ENCODE data around the gene MT1M. TPM values are rescaled to one million over a fixed set of nuclear protein-coding genes. Genes with fewer than 3 reads are reported as not detected.

The MT1M gene
- total and polyA plus RNA-seq, 12 donors = 0.44 to 50.3 (median 9.3) TPM

GRCh38 chr16:56657555-56658326 lies 25.3 kb downstream of the MT1M start, which contains the start of gene MT1F:
MT1F (plus strand) TSS chr16:56657959; CDS start chr16:56658059, 100 bp downstream.
- Histone ChIP-seq H3K4me3 (peak within 1 kb of the TSS in 2 of 4 donors; percentile 18 to 79), H3K27ac (peak within 1 kb of the TSS; percentile 27 to 96 (median 60)), H3K9me3 (replicated peaks in 1 of 3) (no peaks in the 10 kb centered on the region), H3K27me3 (no peaks in the 10 kb centered on the region), H3K4me1 (replicated peaks in 1 of 2) (peaks cover 3 to 15% of the 10 kb centered on the region in 2 donors), H3K36me3 (replicated peaks in 1 of 2) (no peaks in the 10 kb centered on the region)
- 0 to 1% (median 0%) methylated on average over 12 to 46 of the region's 46 CpGs for WGBS, 4 donors
- TF ChIP-seq CTCF (IDR thresholded peaks at IDR 0.05) (no peak), POLR2A (IDR thresholded peaks at IDR 0.05) (peak; percentile 17 to 65)
- DNase-seq = peak; percentile 91 to 98 (median 96)
- intact Hi-C loops (cut with DNase I) = no loop called here

- TF ChIP-seq CTCF (IDR thresholded peaks at IDR 0.05) (no peak), POLR2A (IDR thresholded peaks at IDR 0.05) (no peak)
- 45 to 50% (median 47%) methylated on average over 6 to 10 of the region's 10 CpGs for whole genome bisulfite sequencing, 4 donors
- Histone ChIP-seq H3K9me3 (replicated peaks in 1 of 3) (no peaks in the 10 kb centered on the region), H3K4me3 (peak overlapping the region in 1 of 4 donors; percentile 79), H3K27ac (peak overlapping the region in 3 of 5 donors; percentile 60 to 96 (median 83)), H3K27me3 (no peaks in the 10 kb centered on the region), H3K36me3 (replicated peaks in 1 of 2) (no peaks in the 10 kb centered on the region), H3K4me1 (replicated peaks in 1 of 2) (peaks cover 3 to 15% of the 10 kb centered on the region in 2 donors)
- no peak for DNase-seq
- intact Hi-C loops (cut with DNase I) = no loop called here
Observed at GRCh38 chr16:56658327-56658875, 25.9 kb downstream of the MT1M start.

GRCh38 chr16:56662357-56663354 lies 30.2 kb downstream of the MT1M start:
- no peak for DNase-seq
- Histone ChIP-seq H3K27ac (no peak overlapping the region), H3K36me3 (replicated peaks in 1 of 2) (no peaks in the 10 kb centered on the region), H3K4me1 (replicated peaks in 1 of 2) (peaks cover 3 to 9% of the 10 kb centered on the region in 2 donors), H3K27me3 (no peaks in the 10 kb centered on the region), H3K9me3 (replicated peaks in 1 of 3) (no peaks in the 10 kb centered on the region), H3K4me3 (no peak overlapping the region)
- TF ChIP-seq POLR2A (IDR thresholded peaks at IDR 0.05) (no peak), CTCF (IDR thresholded peaks at IDR 0.05) (no peak)
- intact Hi-C loops (cut with DNase I) = no loop called here
- 24 to 38% (median 29%) methylated on average over 23 to 48 of the region's 48 CpGs for WGBS, 4 donors
